Stimulated activated memory B cell treated with anti-CD40 and anti-IgM and Interleukin-4, amounts not matched to agents 10 μg/mL and 1 μg/mL and 100 μg/mL, for 72 hours (primary cell): ENCODE measurements around the gene AK1.
A peak's percentile ranks its signal among the peaks of the same experiment; 100 is the strongest.
"Not testable (repeated sequence)": the region's sequence is repeated elsewhere in the genome, so short reads cannot be mapped to it uniquely, and the experiment has no call there.

Source experiments
- ATAC-seq: fragments of 150-1000 bp; cut with Tn5 transposase; 2 replicates; pipeline ENCODE4 v1.10.0; 2021
- H3K27ac Mint-ChIP-seq: one replicate; pipeline ENCODE4 v1.8.0; 2022; ENCODE audit warnings: mild to moderate bottlenecking, mixed read lengths
- H3K27me3 Mint-ChIP-seq: one replicate; pipeline ENCODE4 v1.8.0; 2022; ENCODE audit warnings: mixed read lengths
- H3K36me3 Mint-ChIP-seq: one replicate; pipeline ENCODE4 v1.8.0; 2022; ENCODE audit warnings: mixed read lengths
- H3K4me1 Mint-ChIP-seq: one replicate; pipeline ENCODE4 v1.8.0; 2022; ENCODE audit warnings: mixed read lengths
- H3K4me3 Mint-ChIP-seq: one replicate; pipeline ENCODE4 v1.8.0; 2022; ENCODE audit warnings: mild to moderate bottlenecking, moderate library complexity, mixed read lengths
- H3K9me3 Mint-ChIP-seq: one replicate; pipeline ENCODE4 v1.8.0; 2022; ENCODE audit warnings: mixed read lengths

Gene AK1

DNA sequence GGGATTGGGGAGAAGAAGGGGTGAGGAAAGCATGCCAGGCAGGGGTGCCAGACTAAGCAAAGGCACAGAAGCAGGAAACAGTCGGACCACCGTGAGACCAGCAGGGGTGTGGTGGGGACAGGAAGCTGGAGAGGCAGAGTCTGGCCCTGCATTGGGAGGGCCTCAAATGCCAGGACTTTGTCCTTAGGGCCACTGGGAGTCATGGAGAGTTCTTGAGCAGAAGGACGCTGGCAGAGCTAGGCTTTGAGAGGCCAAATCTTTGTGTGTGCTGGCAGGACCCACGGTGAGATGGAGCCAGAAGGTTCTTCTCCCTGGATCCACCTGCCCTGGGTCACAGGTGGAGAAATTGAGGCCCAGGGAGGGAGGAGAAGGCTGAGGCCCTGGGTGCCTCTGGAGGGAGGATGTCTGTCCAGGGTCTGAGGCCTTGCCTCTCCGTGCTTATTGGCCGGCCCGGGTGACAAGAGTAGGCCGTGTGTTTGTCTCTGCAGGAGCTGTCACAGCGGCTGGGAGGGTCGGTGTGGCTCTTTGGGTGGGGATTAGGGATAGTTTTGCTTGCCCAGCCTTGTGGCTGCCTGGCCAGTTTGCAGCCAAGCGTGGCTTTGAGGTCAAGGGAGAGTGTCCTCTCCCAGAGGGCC lies 21.3 kb downstream of the AK1 start:
- ATAC-seq: no peak
- Mint-ChIP-seq H3K9me3 (no peaks in the 10 kb centered on the region), H3K27me3 (no peaks in the 10 kb centered on the region), H3K4me1 (peaks cover 31% of the 10 kb centered on the region), H3K27ac (peak overlapping the region; percentile 86), H3K4me3 (no peak overlapping the region), H3K36me3 (no peaks in the 10 kb centered on the region)

DNA sequence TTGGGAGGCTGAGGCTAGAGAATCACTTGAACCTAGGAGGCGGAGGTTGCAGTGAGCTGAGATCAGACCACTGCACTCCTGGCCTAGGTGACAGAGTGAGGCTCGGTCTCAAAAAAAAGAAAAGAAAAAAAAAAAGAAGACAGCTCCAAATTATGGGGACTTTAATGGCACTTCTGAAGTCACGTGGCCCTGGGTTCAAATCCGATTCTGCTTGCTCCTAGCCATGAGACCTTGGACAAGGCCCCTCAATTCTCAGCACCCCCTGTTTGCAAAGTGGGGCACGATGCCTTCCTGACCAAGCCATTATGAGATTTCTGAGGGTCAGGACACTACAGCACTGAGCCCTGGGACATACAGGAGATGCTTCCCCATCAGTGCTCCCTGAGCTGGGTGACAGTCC lies 22.0 kb downstream of the AK1 start:
- peaks cover 2% of the 10 kb centered on the region for H3K36me3 Mint-ChIP-seq
- no peak overlapping the region for H3K4me3 Mint-ChIP-seq
- no peaks in the 10 kb centered on the region for H3K27me3 Mint-ChIP-seq
- ATAC-seq: no peak
- peak overlapping the region; percentile 86 for H3K27ac Mint-ChIP-seq
- no peaks in the 10 kb centered on the region for H3K9me3 Mint-ChIP-seq
- H3K4me1 Mint-ChIP-seq: peaks cover 24% of the 10 kb centered on the region

DNA sequence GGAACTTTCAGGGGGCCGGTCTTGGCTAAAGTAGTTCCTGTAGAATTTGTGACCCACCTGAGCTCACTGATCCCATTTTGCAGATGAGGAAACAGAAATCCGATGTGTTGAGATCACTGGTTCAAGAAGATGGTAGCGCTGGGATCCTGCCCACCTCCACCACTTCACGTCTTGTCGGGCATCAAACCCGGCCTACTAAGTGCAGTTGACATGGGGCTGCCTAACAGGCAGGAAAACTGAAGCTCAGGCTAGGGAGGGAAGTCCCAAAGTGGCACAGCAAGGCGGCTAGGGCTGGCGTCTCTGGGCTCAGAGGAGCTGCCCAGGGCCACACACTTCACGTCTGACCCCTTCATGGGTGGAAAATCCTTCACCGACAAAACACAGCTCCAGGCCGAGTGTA lies 22.5 kb downstream of the AK1 start:
- no peaks in the 10 kb centered on the region for H3K9me3 Mint-ChIP-seq
- H3K36me3 Mint-ChIP-seq: peaks cover 6% of the 10 kb centered on the region
- peaks cover 21% of the 10 kb centered on the region for H3K4me1 Mint-ChIP-seq
- no peak overlapping the region for H3K4me3 Mint-ChIP-seq
- H3K27me3 Mint-ChIP-seq: no peaks in the 10 kb centered on the region
- peak overlapping the region; percentile 86 for H3K27ac Mint-ChIP-seq
- no peak for ATAC-seq

DNA sequence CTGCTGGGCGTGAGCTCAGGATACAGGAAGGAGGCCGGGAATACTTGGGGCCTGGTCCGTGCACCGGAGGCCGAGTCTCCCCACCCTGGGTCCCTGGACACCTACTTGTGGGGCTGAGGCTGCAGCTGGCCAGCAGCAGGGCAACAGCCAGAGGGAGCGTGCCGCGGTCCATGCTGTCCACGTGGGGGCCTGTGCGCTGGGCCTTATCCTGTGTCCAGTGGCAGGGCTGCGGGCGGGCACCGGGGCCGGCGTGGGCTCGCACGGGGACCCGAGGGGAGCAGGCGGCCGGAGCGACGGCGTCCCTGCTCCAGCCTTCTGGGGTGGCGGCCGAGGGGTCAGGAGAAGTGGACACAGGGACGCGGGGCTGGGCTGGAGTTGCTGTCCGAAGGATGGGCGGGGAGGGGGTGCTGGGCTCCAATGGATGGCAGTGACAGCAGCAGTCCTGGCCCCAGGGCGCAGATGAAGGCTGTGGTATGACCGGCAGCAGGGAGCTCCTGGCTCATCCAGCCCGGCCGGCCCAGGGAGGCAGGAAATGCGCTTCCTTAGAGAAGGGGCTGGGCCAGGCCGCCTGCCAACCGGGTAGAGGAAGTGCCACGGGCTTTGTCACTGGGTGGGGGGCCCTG lies 23.2 kb downstream of the AK1 start, which contains the start of gene ENG:
TSS of gene ENG (minus strand) at position 475 of the 623 bp plus-strand sequence. CDS start at position 172, 303 bp downstream.
- H3K4me3 Mint-ChIP-seq: peak within 1 kb of the TSS; percentile 78
- H3K27me3 Mint-ChIP-seq: no peaks in the 10 kb centered on the region
- peaks cover 3% of the 10 kb centered on the region for H3K9me3 Mint-ChIP-seq
- H3K4me1 Mint-ChIP-seq: peaks cover 21% of the 10 kb centered on the region
- H3K27ac Mint-ChIP-seq: peak within 1 kb of the TSS; percentile 86
- peak; percentile 40 for ATAC-seq
- H3K36me3 Mint-ChIP-seq: peaks cover 10% of the 10 kb centered on the region

DNA sequence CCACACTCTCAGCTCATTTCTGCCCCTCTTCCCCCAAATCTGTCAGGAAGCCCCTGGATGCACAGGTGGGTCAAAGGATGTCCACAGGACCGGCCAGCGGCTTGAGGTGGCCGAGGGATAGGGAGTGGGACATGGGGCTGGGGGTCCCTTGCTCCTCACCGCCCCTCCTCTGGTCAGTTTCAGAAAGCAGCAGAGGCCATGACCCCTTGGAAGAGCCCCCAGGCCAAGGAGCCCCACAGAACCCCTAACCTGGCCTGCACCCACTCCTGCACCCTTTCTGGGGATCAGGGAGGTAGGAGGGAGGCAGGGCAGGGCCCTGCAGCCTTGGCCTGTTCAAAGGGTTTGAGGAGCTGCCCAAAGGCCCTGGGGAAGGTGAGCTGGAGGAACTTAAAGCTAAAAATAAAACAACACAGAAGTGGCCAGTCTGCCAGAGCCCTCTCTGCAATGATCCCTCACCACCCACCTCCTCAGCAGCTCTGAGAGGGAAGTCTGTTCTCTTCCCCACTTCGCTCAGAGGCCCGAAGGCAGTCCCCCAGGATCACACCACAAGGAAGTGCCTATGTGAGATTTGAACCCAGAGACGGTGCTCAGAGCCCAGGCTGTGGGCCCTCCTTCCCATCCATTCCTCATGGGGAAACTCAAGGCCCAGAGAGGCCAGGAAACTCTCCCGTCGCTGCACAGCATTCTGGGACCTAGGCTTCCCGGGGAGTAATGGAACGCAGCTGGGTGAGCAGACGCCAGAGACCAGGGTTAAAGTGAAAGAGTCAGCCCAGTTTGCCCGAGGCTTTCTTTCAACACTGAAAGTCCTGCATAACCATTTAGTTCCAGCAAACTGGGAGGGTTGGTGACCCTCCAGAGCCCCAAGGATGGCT lies 23.9 kb downstream of the AK1 start:
- H3K4me1 Mint-ChIP-seq: peaks cover 21% of the 10 kb centered on the region
- peak; percentile 21 for ATAC-seq
- peaks cover 18% of the 10 kb centered on the region for H3K36me3 Mint-ChIP-seq
- H3K27me3 Mint-ChIP-seq: no peaks in the 10 kb centered on the region
- H3K4me3 Mint-ChIP-seq: peak overlapping the region; percentile 78
- peaks cover 10% of the 10 kb centered on the region for H3K9me3 Mint-ChIP-seq
- H3K27ac Mint-ChIP-seq: peak overlapping the region; percentile 86

DNA sequence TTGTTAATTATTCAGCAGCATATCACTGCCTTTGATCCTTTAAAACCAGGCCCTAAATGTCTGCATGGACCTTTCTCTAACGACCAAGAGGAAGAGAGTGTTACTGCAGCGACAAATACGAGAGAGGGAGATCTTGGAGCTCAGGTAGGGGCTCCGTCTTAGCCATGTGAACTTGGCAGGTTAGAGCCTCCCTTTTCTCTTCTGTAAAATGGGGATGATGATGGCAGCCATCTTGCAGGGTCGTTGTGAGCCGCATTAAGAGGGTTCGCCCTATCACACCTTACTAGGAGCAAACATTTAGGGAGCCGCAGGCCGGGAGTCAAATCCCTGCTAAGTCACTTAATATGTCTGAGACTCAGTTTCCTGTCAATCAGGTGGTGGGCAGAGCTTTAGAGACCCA lies 24.6 kb downstream of the AK1 start:
- no peak for ATAC-seq

DNA sequence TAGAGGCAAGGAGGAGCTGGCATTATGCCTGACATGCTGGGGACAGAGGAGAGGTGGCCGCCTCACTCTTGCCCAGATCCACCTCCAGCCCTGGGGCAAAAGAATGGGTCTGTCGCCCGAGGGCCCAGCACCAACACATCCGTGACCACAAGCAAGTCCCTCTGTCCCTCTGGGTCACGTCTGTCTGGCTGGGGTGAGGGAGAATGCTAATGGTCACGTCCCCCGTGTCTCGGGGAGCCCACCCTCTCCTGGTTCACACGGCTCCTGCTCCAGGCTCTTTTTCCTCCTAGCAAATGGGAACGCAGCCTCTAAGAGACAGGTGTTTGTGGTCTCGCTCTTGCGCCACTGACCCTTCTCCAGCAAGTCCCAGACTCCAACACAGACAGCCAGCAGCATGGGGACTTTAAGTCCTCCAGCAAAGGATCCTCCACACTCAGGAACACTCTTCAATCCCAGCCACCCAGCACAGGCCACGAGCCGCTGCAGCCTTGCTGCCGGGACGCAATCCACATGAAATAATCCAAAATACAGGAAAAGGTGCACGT lies 27.1 kb downstream of the AK1 start:
- H3K27ac Mint-ChIP-seq: no peak overlapping the region

More for the DNA sequence above, 24.6 kb downstream of the AK1 start:
- H3K27me3 Mint-ChIP-seq: no peaks in the 10 kb centered on the region
- no peak overlapping the region for H3K27ac Mint-ChIP-seq
- H3K4me3 Mint-ChIP-seq: no peak overlapping the region
- H3K9me3 Mint-ChIP-seq: peaks cover 10% of the 10 kb centered on the region
- peaks cover 16% of the 10 kb centered on the region for H3K4me1 Mint-ChIP-seq
- H3K36me3 Mint-ChIP-seq: peaks cover 20% of the 10 kb centered on the region

DNA sequence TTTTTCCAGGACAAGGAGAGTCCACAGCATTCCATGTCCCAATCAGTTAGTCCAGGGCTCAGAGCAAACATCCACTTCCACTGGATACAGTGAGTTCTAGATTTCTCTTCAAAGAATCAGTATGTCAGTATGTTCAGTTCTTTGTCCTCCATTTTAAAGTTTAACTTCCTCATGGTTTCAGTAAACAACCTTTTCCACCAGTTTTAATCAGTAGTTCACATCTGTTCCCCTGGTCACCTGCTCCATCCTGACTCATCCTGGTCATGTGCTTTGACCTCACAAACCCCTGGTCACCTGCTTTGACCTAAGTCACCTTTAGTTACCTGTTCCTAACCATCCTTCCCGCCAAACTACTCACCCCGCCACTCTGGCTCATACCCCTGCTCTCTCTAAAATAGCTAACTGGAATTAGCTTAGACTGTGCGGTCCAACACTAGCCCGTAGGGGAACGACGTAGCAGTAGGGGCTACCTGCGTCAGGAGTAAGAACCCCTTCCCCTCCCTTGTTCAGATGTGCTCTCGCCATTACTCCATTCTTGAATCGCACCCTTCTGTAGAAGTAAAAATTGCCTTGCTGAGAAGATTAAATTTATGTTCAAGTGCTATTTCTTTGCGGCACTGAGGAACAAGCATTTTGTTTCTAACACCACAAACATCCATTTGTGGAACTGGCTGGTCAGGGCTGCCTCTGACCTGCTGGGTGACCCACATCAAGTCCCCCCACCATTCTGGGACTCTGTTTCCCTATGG lies 28.5 kb downstream of the AK1 start:
- Mint-ChIP-seq H3K4me1 (peaks cover 4% of the 10 kb centered on the region), H3K9me3 (peaks cover 10% of the 10 kb centered on the region), H3K36me3 (peaks cover 20% of the 10 kb centered on the region), H3K4me3 (no peak overlapping the region), H3K27me3 (no peaks in the 10 kb centered on the region), H3K27ac (no peak overlapping the region)
- ATAC-seq: no peak

More for the DNA sequence above, 27.1 kb downstream of the AK1 start:
- no peak for ATAC-seq
- H3K36me3 Mint-ChIP-seq: peaks cover 20% of the 10 kb centered on the region
- no peak overlapping the region for H3K4me3 Mint-ChIP-seq
- H3K9me3 Mint-ChIP-seq: peaks cover 10% of the 10 kb centered on the region
- H3K27me3 Mint-ChIP-seq: no peaks in the 10 kb centered on the region
- H3K4me1 Mint-ChIP-seq: peaks cover 7% of the 10 kb centered on the region

DNA sequence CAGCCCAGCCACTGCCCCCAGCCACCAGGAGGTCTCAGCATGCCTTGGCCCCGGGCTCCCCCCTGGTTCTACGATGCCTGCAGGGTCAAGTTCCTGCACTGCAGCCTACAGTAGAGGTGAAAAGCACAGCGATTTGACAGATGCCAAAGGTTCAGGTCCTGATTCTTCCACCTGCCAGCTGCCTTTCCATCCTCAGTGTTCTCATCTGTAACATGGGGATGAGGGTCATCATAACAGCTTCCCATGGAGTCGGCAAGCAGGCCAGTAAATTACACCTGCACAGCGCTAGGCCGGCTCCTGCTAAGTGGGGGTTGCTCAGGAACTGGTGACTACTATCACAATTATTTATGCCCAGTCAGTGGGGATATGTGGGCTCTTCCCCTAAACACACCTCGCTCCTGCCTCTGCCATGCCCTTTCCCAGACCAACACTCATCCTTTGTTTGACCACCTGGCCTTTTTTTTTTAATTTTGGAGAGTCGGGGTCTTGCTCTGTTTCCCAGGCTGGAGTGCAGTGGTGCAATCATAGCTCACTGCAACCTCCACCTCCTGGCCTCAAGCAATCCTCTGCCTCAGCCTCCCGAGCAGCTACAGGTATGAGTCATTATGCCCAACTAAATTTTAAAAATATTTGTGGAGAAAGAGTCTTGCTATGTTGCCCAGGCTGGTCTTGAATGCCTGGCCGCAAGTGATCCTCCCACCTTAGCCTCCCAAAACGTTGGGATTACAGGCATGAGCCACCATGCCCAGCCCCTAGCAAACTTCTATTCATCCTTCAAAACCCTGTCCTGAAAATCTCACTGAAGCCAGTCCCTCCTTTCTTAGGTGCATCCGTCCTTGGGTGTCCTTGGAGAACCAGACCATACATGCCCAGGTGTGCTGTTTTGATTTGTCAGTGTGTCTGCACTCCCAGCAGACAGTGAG lies 29.4 kb downstream of the AK1 start:
- no peaks in the 10 kb centered on the region for H3K27me3 Mint-ChIP-seq
- no peak for ATAC-seq
- no peak overlapping the region for H3K27ac Mint-ChIP-seq
- H3K4me1 Mint-ChIP-seq: no peaks in the 10 kb centered on the region
- no peak overlapping the region for H3K4me3 Mint-ChIP-seq
- peaks cover 10% of the 10 kb centered on the region for H3K9me3 Mint-ChIP-seq
- H3K36me3 Mint-ChIP-seq: peaks cover 20% of the 10 kb centered on the region

DNA sequence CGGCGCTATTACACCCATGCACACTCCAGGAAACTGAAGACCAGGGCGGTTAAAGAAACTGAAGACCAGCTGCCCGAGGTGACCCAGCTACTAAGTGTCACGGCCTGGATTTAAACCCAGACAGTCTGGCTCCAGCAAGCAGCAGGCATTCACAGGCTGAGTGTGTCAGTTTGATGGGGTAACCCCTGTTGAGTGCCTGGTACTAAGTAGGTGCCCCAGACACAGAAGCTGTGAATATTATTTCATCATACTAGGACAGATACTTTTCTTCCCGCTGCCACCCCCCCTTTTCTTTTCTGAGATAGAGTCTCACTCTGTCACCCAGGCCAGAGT lies 30.3 kb downstream of the AK1 start:
- H3K4me1 Mint-ChIP-seq: no peaks in the 10 kb centered on the region
- no peak overlapping the region for H3K27ac Mint-ChIP-seq
- ATAC-seq: no peak
- H3K27me3 Mint-ChIP-seq: no peaks in the 10 kb centered on the region
- H3K36me3 Mint-ChIP-seq: peaks cover 20% of the 10 kb centered on the region
- peaks cover 10% of the 10 kb centered on the region for H3K9me3 Mint-ChIP-seq
- H3K4me3 Mint-ChIP-seq: no peak overlapping the region

DNA sequence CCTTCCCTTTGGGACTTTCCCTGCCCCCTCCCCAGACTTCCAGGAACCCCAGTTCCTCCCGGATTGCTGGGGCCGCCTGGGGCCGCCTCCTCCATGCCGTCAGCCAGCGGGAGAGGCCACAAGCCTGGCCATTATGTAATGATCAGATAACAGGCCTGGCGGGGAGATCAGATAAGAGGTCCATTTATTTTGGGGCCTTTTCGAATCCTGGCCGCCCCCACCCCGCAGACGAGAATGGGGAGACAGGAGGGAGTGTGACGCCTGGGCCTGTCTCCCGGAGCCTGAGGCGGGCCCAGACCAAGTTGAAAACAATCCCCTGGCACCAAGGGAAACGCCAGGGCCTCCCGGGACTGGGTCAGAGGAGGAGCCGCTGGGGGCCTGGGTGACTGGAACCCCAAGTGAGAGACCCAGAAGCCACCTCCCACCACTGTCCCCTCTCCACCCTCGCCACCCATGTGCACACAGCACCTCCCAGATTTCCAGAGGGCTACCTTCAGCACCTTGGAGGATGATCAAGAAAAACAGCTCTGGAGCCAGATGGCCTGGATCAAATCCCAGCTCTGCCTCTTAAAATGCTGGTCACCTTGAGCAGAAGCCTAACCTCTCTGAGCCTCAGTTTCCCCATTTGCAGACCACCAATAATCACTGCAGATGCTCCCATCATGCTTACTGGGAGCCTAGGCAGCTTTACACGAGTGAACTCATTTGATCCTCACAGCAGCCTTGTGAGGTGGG lies 30.9 kb downstream of the AK1 start:
- Mint-ChIP-seq H3K9me3 (peaks cover 10% of the 10 kb centered on the region), H3K4me3 (no peak overlapping the region), H3K27ac (no peak overlapping the region), H3K4me1 (no peaks in the 10 kb centered on the region), H3K27me3 (no peaks in the 10 kb centered on the region), H3K36me3 (peaks cover 20% of the 10 kb centered on the region)
- ATAC-seq: no peak

DNA sequence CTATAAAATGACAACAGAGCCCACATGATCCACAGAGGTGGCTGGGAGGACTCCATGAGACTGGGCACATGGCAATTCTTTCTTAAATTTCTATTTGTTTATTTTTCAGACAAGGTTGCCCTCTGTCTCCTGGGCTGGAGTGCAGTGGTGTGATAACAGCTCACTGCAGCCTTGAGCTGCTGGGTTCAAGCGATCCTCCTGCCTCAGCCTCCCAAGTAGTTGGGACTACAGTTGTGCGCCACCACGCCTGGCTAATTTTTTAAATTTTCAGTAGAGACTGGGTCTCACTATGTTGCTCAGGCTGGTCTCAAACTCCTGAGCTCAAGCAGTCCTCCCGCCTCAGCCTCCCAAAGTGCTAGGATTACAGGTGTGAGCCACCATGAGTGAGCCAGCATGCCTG lies 31.9 kb downstream of the AK1 start:
- not testable (repeated sequence) for H3K4me3 Mint-ChIP-seq, ATAC-seq, H3K9me3 Mint-ChIP-seq, H3K27me3 Mint-ChIP-seq, H3K27ac Mint-ChIP-seq, H3K4me1 Mint-ChIP-seq
- H3K36me3 Mint-ChIP-seq: peaks cover 19% of the 10 kb centered on the region

DNA sequence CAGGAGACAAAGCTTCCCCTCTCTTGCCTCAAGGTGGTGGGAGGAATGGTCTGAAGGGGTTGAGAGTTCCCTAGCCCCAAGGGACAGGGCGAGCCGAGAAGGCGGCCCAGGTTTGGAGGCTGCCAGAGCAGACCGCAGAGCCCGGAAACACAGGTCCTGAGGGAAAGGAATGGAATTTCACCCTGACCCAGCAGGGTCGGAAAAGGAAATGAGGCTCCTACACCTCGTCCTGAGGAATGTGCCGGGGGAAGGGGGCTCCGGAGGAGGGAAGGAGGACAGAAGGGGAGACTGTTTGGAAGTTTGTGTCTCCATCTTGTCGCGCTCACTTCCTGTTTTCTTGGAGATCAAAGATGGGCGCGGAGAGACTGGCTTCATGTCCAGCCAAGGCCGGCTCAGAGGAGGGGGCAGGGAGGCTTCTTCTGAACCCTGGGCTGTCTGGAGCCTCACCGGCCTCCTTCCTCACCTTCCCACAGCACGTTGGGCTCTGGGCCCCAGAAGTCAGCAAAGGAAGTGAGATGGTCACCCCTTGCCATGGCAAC lies 32.6 kb downstream of the AK1 start:
- H3K36me3 Mint-ChIP-seq: peaks cover 13% of the 10 kb centered on the region
- peak; percentile 8 for ATAC-seq
- no peaks in the 10 kb centered on the region for H3K27me3 Mint-ChIP-seq
- H3K4me3 Mint-ChIP-seq: no peak overlapping the region
- H3K4me1 Mint-ChIP-seq: no peaks in the 10 kb centered on the region
- no peak overlapping the region for H3K27ac Mint-ChIP-seq
- peaks cover 10% of the 10 kb centered on the region for H3K9me3 Mint-ChIP-seq
